ENCODE measurements around the gene GATAD2B.
"Not testable (repeated sequence)": the region's sequence is repeated elsewhere in the genome, so short reads cannot be mapped to it uniquely, and the experiment has no call there.

GATAD2B gene

DNA sequence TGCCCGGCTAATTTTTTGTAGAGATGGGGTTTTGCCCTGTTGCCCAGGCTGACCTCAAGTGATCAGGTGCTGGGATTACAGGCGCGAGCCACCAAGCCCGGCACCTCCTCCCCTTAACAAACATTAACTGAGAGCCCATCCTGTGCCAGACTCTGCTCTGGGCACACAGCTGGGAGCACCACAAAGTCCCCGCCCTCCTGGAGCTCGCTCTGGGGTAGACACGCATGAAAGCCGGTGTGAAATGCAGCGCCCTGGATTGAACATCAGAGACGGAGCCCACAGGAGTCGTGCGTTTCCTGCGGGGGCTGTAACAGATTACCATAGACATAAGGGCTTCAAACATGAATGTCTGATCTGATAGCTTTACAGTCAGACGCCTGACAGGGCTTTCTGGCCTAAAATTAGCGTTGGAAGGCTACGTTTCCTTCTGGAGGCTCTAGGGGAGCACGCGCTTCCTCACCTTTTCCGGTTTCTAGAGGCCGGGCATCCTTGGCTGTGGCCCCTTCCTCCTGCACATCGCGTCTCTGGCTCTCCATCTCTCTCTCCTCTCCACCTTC is 133.2 kb downstream of the GATAD2B start:
- Histone ChIP-seq H3K27me3 (ENCODE audit: insufficient read depth, low read length) (no peaks in the 10 kb centered on the region), H3K36me3 (ENCODE audit: insufficient read depth, low read depth, low read length) (no peaks in the 10 kb centered on the region), H3K9me3 (ENCODE audit: insufficient read depth, low read depth, low read length) (no peaks in the 10 kb centered on the region), H3K4me3 (ENCODE audit: low read length) (no peak overlapping the region), H3K27ac (ENCODE audit: low read length) (no peak overlapping the region), H3K9ac (ENCODE audit: low read depth, low read length) (no peak overlapping the region), H3K4me1 (ENCODE audit: insufficient read depth, low read length) (peaks cover 8% of the 10 kb centered on the region; the same call in 1 of the 2 replicates)

- no peak overlapping the region for H3K9ac ChIP-seq (ENCODE audit: low read depth, low read length)
- H3K9me3 ChIP-seq (ENCODE audit: insufficient read depth, low read depth, low read length): no peaks in the 10 kb centered on the region
- peaks cover 3% of the 10 kb centered on the region; the same call in 1 of the 2 replicates for H3K4me1 ChIP-seq (ENCODE audit: insufficient read depth, low read length)
- no peak overlapping the region for H3K4me3 ChIP-seq (ENCODE audit: low read length)
- no peak overlapping the region for H3K27ac ChIP-seq (ENCODE audit: low read length)
- no peaks in the 10 kb centered on the region for H3K27me3 ChIP-seq (ENCODE audit: insufficient read depth, low read length)
- H3K36me3 ChIP-seq (ENCODE audit: insufficient read depth, low read depth, low read length): no peaks in the 10 kb centered on the region
Measured at GRCh38 chr1:153786038-153786790, 136.6 kb downstream of the GATAD2B start.

DNA sequence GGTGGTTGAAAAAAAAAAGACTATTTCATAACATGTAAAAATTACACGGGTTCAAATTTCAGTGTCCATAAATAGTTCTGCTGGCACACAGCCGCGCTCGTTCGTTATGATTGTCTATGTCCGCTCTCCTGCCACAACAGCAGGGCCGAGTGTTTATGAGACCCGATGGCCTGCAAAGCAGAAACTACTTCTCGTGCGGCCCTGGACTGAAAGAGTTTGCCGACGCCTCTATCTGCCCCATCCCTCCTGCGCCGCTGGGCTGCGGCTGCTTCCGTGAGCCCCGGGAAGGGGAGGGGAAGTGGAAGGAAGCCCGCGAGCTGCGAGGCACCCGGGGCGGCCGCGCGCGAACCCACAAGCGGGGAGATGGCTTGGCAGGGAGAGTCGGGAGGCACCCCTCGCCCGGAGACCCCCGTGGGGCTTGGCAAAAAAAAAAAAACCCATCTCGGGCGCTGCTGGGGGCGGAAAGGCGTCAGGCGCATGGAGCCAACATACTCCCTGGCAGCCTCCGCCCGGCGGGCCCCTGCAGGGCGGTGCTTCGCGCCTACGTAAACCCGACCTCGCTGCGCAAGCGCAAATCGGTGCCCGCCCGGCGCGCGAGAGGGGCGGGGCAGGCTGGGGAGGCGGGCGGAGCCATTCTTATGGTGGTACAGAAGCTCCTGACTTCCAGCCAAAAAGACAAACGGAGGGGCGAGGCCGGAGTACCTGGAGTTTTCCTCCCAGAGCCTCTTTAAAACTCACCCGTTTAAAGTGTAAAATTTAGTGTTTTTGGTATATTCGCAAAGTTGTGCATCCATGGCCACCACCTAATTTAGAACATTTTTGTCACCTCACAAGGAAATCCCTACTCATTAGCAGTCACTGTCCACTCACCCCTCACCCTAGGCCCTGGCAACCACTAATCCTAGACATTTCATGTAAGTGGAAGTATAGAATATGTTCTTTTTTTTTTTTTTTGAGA is 139.3 kb downstream of the GATAD2B start:
- H3K27me3 ChIP-seq (ENCODE audit: insufficient read depth, low read length): no peaks in the 10 kb centered on the region
- H3K36me3 ChIP-seq (ENCODE audit: insufficient read depth, low read depth, low read length): no peaks in the 10 kb centered on the region; the same call in none of the 2 replicates
- peaks cover 3% of the 10 kb centered on the region; the same call in 1 of the 2 replicates for H3K4me1 ChIP-seq (ENCODE audit: insufficient read depth, low read length)
- H3K4me3 ChIP-seq (ENCODE audit: low read length): peak overlapping the region; percentile 66
- H3K9me3 ChIP-seq (ENCODE audit: insufficient read depth, low read depth, low read length): no peaks in the 10 kb centered on the region
- H3K27ac ChIP-seq (ENCODE audit: low read length): peak overlapping the region; percentile 37
- peak overlapping the region; percentile 79 for H3K9ac ChIP-seq (ENCODE audit: low read depth, low read length)

DNA sequence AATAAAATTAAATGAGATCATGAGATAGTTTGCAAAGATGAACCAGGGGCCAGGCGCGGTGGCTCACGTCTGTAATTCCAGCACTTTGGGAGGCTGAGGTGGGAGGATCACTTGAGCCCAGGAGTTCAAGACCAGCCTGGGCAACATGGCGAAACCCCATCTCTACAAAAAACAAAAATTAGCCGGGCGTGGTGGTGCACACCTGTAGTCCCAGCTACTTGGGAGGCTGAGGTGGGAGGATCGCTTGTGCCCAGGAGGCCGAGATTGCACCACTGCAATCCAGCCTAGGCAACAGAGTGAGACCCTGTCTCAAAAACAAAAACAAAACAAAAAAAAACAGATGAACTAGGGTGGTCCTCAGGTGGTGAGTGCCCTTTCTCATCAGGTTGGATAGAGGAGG is 140.1 kb downstream of the GATAD2B start:
- Histone ChIP-seq H3K4me3 (ENCODE audit: low read length) (peak overlapping the region; percentile 66), H3K9ac (ENCODE audit: low read depth, low read length) (peak overlapping the region; percentile 79; the same call in 1 of the 2 replicates)
- not testable (repeated sequence) for H3K4me1 ChIP-seq (ENCODE audit: insufficient read depth, low read length); H3K36me3 ChIP-seq (ENCODE audit: insufficient read depth, low read depth, low read length); H3K27me3 ChIP-seq (ENCODE audit: insufficient read depth, low read length); H3K27ac ChIP-seq (ENCODE audit: low read length); H3K9me3 ChIP-seq (ENCODE audit: insufficient read depth, low read depth, low read length)

- no peaks in the 10 kb centered on the region; the same call in none of the 2 replicates for H3K36me3 ChIP-seq (ENCODE audit: insufficient read depth, low read depth, low read length)
- peaks cover 3% of the 10 kb centered on the region; the same call in 1 of the 2 replicates for H3K4me1 ChIP-seq (ENCODE audit: insufficient read depth, low read length)
- H3K27me3 ChIP-seq (ENCODE audit: insufficient read depth, low read length): no peaks in the 10 kb centered on the region
- no peaks in the 10 kb centered on the region for H3K9me3 ChIP-seq (ENCODE audit: insufficient read depth, low read depth, low read length)
- H3K9ac ChIP-seq (ENCODE audit: low read depth, low read length): no peak overlapping the region
- no peak overlapping the region for H3K4me3 ChIP-seq (ENCODE audit: low read length)
- no peak overlapping the region for H3K27ac ChIP-seq (ENCODE audit: low read length)
Measured at GRCh38 chr1:153780551-153780950, 142.2 kb downstream of the GATAD2B start.

- H3K9me3 ChIP-seq (ENCODE audit: insufficient read depth, low read depth, low read length): no peaks in the 10 kb centered on the region
- no peaks in the 10 kb centered on the region for H3K27me3 ChIP-seq (ENCODE audit: insufficient read depth, low read length)
- no peaks in the 10 kb centered on the region; the same call in none of the 2 replicates for H3K36me3 ChIP-seq (ENCODE audit: insufficient read depth, low read depth, low read length)
- H3K4me3 ChIP-seq (ENCODE audit: low read length): no peak overlapping the region
- H3K27ac ChIP-seq (ENCODE audit: low read length): no peak overlapping the region
- H3K4me1 ChIP-seq (ENCODE audit: insufficient read depth, low read length): peaks cover 3% of the 10 kb centered on the region; the same call in 1 of the 2 replicates
- no peak overlapping the region for H3K9ac ChIP-seq (ENCODE audit: low read depth, low read length)
Measured at GRCh38 chr1:153779781-153780541, 142.8 kb downstream of the GATAD2B start.

DNA sequence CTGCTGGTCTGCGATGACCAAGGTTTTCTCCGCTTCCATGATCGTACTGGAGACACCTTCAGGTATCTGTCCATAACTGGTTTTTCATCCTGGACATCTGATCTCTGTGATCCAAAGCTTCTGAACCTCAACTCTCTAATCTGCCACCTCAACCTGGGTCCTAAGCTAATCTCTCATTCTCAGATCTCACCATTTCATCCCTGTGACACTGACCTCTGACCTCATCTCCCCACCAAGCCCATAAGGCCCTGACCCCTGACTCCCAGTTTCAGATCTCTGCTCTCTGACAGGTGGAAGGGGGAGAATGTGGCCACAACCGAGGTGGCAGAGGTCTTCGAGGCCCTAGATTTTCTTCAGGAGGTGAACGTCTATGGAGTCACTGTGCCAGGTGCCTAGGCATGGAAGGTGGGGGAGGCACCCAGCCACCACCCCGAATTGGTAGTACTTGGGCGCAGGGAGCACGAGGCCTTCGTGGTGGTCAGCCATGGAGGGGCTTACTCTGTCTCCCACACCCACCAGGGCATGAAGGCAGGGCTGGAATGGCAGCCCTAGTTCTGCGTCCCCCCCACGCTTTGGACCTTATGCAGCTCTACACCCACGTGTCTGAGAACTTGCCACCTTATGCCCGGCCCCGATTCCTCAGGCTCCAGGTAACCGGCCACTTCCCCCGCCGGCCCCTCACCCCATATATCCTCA is 143.8 kb downstream of the GATAD2B start:
- Histone ChIP-seq H3K36me3 (ENCODE audit: insufficient read depth, low read depth, low read length) (peaks cover 4% of the 10 kb centered on the region), H3K4me1 (ENCODE audit: insufficient read depth, low read length) (peaks cover 7% of the 10 kb centered on the region; the same call in 1 of the 2 replicates)

DNA sequence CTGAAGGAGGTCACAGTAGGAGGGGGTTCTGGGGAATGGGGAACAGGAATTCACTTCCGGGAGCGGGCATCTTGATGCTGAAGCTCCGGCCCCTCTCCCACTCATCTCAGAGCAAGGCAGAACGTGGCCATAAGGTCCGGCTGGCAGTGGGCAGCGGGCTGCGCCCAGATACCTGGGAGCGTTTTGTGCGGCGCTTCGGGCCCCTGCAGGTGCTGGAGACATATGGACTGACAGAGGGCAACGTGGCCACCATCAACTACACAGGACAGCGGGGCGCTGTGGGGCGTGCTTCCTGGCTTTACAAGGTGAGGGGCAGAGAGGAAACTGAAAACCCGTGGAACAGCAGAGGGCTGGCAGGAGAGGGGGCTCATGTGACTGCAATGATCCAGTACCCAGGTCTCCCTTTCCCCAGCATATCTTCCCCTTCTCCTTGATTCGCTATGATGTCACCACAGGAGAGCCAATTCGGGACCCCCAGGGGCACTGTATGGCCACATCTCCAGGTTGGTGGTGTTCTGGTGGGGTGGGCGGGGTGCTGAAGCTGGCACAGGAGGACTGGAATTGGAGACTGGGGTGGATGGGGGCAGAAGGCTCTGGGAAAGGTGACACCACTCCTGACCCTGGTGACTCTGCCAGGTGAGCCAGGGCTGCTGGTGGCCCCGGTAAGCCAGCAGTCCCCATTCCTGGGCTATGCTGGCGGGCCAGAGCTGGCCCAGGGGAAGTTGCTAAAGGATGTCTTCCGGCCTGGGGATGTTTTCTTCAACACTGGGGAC is 144.5 kb downstream of the GATAD2B start:
- Histone ChIP-seq H3K9me3 (ENCODE audit: insufficient read depth, low read depth, low read length) (no peaks in the 10 kb centered on the region), H3K27ac (ENCODE audit: low read length) (no peak overlapping the region), H3K9ac (ENCODE audit: low read depth, low read length) (no peak overlapping the region), H3K4me1 (ENCODE audit: insufficient read depth, low read length) (peaks cover 4% of the 10 kb centered on the region; the same call in 1 of the 2 replicates), H3K27me3 (ENCODE audit: insufficient read depth, low read length) (no peaks in the 10 kb centered on the region), H3K36me3 (ENCODE audit: insufficient read depth, low read depth, low read length) (peaks cover 11% of the 10 kb centered on the region), H3K4me3 (ENCODE audit: low read length) (no peak overlapping the region)

More for the DNA sequence above, 143.8 kb downstream of the GATAD2B start:
- Histone ChIP-seq H3K27me3 (ENCODE audit: insufficient read depth, low read length) (no peaks in the 10 kb centered on the region), H3K27ac (ENCODE audit: low read length) (no peak overlapping the region), H3K9me3 (ENCODE audit: insufficient read depth, low read depth, low read length) (no peaks in the 10 kb centered on the region), H3K9ac (ENCODE audit: low read depth, low read length) (no peak overlapping the region), H3K4me3 (ENCODE audit: low read length) (no peak overlapping the region)

DNA sequence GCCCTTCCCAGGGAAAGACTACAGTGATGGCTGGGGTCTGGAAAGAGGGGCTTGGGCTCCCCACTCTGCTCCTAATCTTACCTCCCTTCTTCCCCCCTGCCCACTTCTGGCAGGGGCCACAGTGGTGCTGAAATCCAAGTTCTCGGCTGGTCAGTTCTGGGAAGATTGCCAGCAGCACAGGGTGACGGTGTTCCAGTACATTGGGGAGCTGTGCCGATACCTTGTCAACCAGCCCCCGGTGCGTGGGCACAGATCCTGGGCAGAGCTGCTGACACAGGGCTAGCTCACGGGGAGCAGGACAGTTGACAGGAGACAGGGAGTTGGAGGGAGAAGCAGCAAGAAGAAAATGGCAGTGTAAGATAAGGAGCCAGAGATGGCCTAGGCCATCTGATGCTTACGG is 145.1 kb downstream of the GATAD2B start:
- Histone ChIP-seq H3K4me3 (ENCODE audit: low read length) (no peak overlapping the region), H3K27ac (ENCODE audit: low read length) (no peak overlapping the region), H3K36me3 (ENCODE audit: insufficient read depth, low read depth, low read length) (peaks cover 17% of the 10 kb centered on the region), H3K9me3 (ENCODE audit: insufficient read depth, low read depth, low read length) (no peaks in the 10 kb centered on the region), H3K9ac (ENCODE audit: low read depth, low read length) (no peak overlapping the region), H3K27me3 (ENCODE audit: insufficient read depth, low read length) (no peaks in the 10 kb centered on the region), H3K4me1 (ENCODE audit: insufficient read depth, low read length) (peaks cover 4% of the 10 kb centered on the region; the same call in 1 of the 2 replicates)

DNA sequence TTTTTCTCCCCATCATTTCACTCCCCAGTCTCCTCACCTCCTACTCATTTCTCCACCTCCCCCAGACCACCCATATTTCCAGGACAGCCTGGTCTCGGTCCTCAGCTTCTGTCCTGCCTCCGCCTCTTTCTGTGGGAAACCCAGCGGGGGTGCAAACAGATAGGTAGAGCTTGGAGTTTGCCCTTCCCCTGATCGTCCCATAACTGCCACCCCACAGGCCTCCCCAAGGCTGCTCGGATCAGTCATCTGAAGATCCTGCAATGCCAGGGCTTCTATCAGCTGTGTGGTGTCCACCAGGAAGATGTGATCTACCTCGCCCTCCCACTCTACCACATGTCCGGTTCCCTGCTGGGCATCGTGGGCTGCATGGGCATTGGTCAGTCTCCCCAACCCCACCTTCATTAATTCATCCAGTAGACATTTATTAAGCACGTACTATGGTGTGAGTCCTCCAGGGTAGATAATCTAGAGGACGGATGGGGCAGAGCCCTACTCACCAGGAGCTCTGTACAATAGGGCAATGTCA is 145.9 kb downstream of the GATAD2B start:
- Histone ChIP-seq H3K27me3 (ENCODE audit: insufficient read depth, low read length) (no peaks in the 10 kb centered on the region), H3K36me3 (ENCODE audit: insufficient read depth, low read depth, low read length) (peaks cover 24% of the 10 kb centered on the region), H3K9ac (ENCODE audit: low read depth, low read length) (peak overlapping the region; percentile 90; the same call in 1 of the 2 replicates), H3K27ac (ENCODE audit: low read length) (no peak overlapping the region), H3K9me3 (ENCODE audit: insufficient read depth, low read depth, low read length) (no peaks in the 10 kb centered on the region), H3K4me1 (ENCODE audit: insufficient read depth, low read length) (peaks cover 4% of the 10 kb centered on the region; the same call in 1 of the 2 replicates), H3K4me3 (ENCODE audit: low read length) (peak overlapping the region; percentile 91; the same call in 1 of the 2 replicates)

Measured in iPS-20b (cell line).